ENCODE data around the gene PATE2.

Gene PATE2

DNA sequence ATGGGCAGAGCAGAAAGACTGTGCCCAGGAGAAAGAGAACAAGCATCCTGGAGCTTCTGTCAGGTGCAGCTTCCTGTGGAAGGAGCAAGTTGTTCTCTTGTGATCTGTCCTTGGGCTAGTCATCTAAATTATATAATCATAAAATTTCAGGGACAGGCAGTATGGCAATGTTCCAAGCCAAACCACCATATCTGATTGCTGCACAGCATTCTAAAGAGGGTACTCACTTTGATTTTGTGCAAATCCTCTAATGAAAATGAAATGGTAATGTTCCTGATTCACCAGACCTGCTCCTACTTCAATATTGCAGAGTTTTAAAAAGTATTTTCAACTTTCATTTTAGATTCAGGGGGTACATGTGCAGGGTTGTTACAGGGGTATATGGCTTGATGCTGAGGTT lies at the start of gene PATE2:
PATE2 (minus strand) TSS at position 101 of the 400 bp plus-strand sequence; CDS start at position 46, 55 bp downstream.
- TF ChIP-seq SUZ12 (IDR thresholded peaks at IDR 0.05; ENCODE audit: extremely low read depth, insufficient read depth, insufficient read length) (no peak), YY1 (IDR thresholded peaks at IDR 0.05; ENCODE audit: insufficient read depth, insufficient read length) (no peak), ZNF274 (IDR thresholded peaks at IDR 0.05; ENCODE audit: low read depth, low read length) (no peak)
- Histone ChIP-seq H3K27me3 (ENCODE audit: insufficient read depth, insufficient read length) (no peaks in the 10 kb centered on the region), H3K4me1 (ENCODE audit: insufficient read depth, insufficient read length) (no peaks in the 10 kb centered on the region), H3K9ac (ENCODE audit: insufficient read length, low read depth) (no peak within 1 kb of the TSS), H3K9me3 (ENCODE audit: insufficient read depth, low read length) (no peaks in the 10 kb centered on the region), H3K36me3 (ENCODE audit: insufficient read depth, insufficient read length, low read length) (no peaks in the 10 kb centered on the region), H3K4me3 (ENCODE audit: insufficient read length, low read depth) (no peak within 1 kb of the TSS)
- DNase-seq (ENCODE audit: low read depth, low spot score), result no peak

DNA sequence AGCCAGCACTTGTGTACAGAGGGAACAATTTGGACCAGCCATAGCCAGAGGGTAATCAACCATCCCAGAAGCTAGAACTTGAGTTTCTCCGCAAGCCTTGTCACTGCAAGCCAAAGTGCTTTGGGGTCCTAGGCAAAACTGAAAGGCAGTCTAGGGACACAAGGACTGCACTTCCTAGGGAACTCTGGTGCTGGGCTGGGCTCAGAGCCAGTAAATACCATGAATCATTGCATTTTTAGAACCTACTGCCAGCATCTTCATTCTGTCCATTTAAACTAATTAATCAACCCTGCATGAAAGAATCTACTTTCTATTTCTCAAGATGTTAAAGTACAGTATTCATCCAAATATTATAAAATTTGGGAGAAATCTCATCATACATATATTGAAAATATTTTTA lies 29.3 kb upstream of the PATE2 start:
- H3K4me1 ChIP-seq (ENCODE audit: insufficient read depth, insufficient read length), result no peaks in the 10 kb centered on the region
- peaks cover 5% of the 10 kb centered on the region; the same call in 1 of the 2 replicates for H3K9me3 ChIP-seq (ENCODE audit: insufficient read depth, low read length)
- H3K9ac ChIP-seq (ENCODE audit: insufficient read length, low read depth), result no peak overlapping the region
- TF ChIP-seq YY1 (IDR thresholded peaks at IDR 0.05; ENCODE audit: insufficient read depth, insufficient read length) (no peak), SUZ12 (IDR thresholded peaks at IDR 0.05; ENCODE audit: extremely low read depth, insufficient read depth, insufficient read length) (no peak), ZNF274 (IDR thresholded peaks at IDR 0.05; ENCODE audit: low read depth, low read length) (no peak)
- no peak for DNase-seq (ENCODE audit: low read depth, low spot score)
- H3K27me3 ChIP-seq (ENCODE audit: insufficient read depth, insufficient read length), result no peaks in the 10 kb centered on the region
- H3K36me3 ChIP-seq (ENCODE audit: insufficient read depth, insufficient read length, low read length), result no peaks in the 10 kb centered on the region
- H3K4me3 ChIP-seq (ENCODE audit: insufficient read length, low read depth), result no peak overlapping the region

DNA sequence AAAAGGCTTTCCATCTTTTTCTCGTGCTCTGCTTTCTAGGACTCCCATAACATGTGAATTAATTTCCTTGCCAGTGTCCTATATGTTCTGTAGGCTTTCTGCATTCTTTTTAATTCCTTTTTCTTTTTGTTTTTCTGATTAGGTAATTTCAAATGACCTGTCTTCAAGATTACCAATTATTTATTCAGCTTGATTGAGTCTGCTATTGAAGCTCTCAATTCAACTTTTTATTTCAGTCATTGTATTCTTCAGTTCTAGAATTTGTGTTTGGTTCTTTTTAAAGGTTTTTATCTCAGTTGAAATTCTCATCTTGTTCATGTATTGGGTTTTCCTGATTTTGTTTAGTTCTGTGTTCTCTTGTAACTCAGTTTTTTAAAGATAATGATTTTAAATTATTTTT lies 23.8 kb upstream of the PATE2 start:
- H3K36me3 ChIP-seq (ENCODE audit: insufficient read depth, insufficient read length, low read length), result no peaks in the 10 kb centered on the region
- peaks cover 38% of the 10 kb centered on the region for H3K9me3 ChIP-seq (ENCODE audit: insufficient read depth, low read length)
- no peak overlapping the region for H3K4me3 ChIP-seq (ENCODE audit: insufficient read length, low read depth)
- TF ChIP-seq ZNF274 (IDR thresholded peaks at IDR 0.05; ENCODE audit: low read depth, low read length) (no peak), YY1 (IDR thresholded peaks at IDR 0.05; ENCODE audit: insufficient read depth, insufficient read length) (no peak), SUZ12 (IDR thresholded peaks at IDR 0.05; ENCODE audit: extremely low read depth, insufficient read depth, insufficient read length) (no peak)
- no peak for DNase-seq (ENCODE audit: low read depth, low spot score)
- H3K27me3 ChIP-seq (ENCODE audit: insufficient read depth, insufficient read length), result no peaks in the 10 kb centered on the region
- H3K9ac ChIP-seq (ENCODE audit: insufficient read length, low read depth), result no peak overlapping the region
- no peaks in the 10 kb centered on the region for H3K4me1 ChIP-seq (ENCODE audit: insufficient read depth, insufficient read length)

DNA sequence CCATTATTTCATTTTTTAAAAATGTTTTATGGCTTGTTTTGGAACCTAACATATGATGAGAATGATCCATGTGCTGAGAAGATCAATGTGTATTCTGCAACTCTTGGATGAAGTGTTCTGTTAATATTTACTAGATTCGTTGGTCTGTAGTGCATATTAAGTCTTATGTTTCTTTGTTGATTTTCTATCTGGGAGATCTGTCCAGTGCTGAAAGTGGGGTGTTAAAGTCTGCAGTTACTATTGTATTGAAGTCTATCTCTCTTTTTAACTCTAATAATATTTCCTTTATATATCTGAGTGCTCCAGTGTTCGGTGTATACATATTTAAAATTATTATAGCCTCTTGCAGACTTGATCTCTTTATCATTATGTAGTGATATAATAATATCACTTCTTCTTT lies 21.2 kb upstream of the PATE2 start:
- Histone ChIP-seq H3K4me1 (ENCODE audit: insufficient read depth, insufficient read length) (no peaks in the 10 kb centered on the region), H3K9ac (ENCODE audit: insufficient read length, low read depth) (no peak overlapping the region)
- TF ChIP-seq YY1 (IDR thresholded peaks at IDR 0.05; ENCODE audit: insufficient read depth, insufficient read length) (no peak), ZNF274 (IDR thresholded peaks at IDR 0.05; ENCODE audit: low read depth, low read length) (no peak), SUZ12 (IDR thresholded peaks at IDR 0.05; ENCODE audit: extremely low read depth, insufficient read depth, insufficient read length) (no peak)

DNA sequence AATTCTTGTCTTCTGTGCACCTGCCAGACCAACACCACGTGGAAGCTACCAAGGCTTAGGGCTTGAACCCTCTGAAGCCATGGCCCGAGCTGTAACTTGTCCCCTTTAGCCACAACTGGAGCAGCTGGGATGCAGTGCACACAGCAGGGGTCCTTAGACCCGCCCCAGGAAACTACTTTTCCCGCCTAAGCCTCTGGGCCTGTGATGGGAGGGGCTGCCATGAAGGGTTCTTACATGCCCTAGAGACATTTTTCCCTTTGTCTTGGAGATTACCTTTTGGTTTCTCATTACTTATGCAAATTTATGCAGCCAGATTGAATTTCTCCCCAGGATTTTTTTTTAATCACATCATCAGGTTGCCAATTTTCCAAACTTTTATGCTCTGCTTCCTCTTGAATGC lies 19.0 kb upstream of the PATE2 start:
- no peak overlapping the region for H3K9ac ChIP-seq (ENCODE audit: insufficient read length, low read depth)
- no peak for TF ChIP-seq YY1 (IDR thresholded peaks at IDR 0.05; ENCODE audit: insufficient read depth, insufficient read length)
- no peak for TF ChIP-seq ZNF274 (IDR thresholded peaks at IDR 0.05; ENCODE audit: low read depth, low read length)
- TF ChIP-seq SUZ12 (IDR thresholded peaks at IDR 0.05; ENCODE audit: extremely low read depth, insufficient read depth, insufficient read length), result no peak
- H3K4me1 ChIP-seq (ENCODE audit: insufficient read depth, insufficient read length), result no peaks in the 10 kb centered on the region
- no peaks in the 10 kb centered on the region for H3K36me3 ChIP-seq (ENCODE audit: insufficient read depth, insufficient read length, low read length)
- peak; percentile 44 for DNase-seq (ENCODE audit: low read depth, low spot score)
- no peaks in the 10 kb centered on the region for H3K27me3 ChIP-seq (ENCODE audit: insufficient read depth, insufficient read length)
- no peak overlapping the region for H3K4me3 ChIP-seq (ENCODE audit: insufficient read length, low read depth)
- peaks cover 47% of the 10 kb centered on the region for H3K9me3 ChIP-seq (ENCODE audit: insufficient read depth, low read length)

More for the DNA sequence above, 21.2 kb upstream of the PATE2 start:
- peaks cover 49% of the 10 kb centered on the region for H3K9me3 ChIP-seq (ENCODE audit: insufficient read depth, low read length)
- no peak for DNase-seq (ENCODE audit: low read depth, low spot score)
- no peaks in the 10 kb centered on the region for H3K36me3 ChIP-seq (ENCODE audit: insufficient read depth, insufficient read length, low read length)
- H3K27me3 ChIP-seq (ENCODE audit: insufficient read depth, insufficient read length), result no peaks in the 10 kb centered on the region
- H3K4me3 ChIP-seq (ENCODE audit: insufficient read length, low read depth), result no peak overlapping the region

DNA sequence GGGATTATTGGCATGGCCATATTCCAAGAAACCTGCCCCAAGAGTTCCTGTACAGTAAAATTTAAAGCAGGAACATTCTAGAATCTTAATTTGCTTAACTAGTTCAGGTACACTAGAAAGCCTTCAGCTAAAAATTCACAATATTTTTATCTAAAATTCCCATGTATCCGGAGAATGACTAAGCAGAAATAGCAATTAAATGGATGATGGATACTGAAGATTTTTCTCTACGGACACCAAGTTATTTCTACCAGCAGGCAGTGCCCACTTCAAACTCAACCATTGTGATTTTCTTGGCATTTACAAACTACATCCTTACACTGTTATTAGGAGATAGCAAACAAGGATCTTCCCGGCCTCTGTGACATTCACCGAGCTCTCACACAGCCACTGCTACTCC lies 12.2 kb upstream of the PATE2 start:
- no peaks in the 10 kb centered on the region for H3K27me3 ChIP-seq (ENCODE audit: insufficient read depth, insufficient read length)
- no peaks in the 10 kb centered on the region for H3K36me3 ChIP-seq (ENCODE audit: insufficient read depth, insufficient read length, low read length)
- H3K9ac ChIP-seq (ENCODE audit: insufficient read length, low read depth), result no peak overlapping the region
- H3K4me3 ChIP-seq (ENCODE audit: insufficient read length, low read depth), result no peak overlapping the region
- H3K4me1 ChIP-seq (ENCODE audit: insufficient read depth, insufficient read length), result no peaks in the 10 kb centered on the region
- no peak for TF ChIP-seq SUZ12 (IDR thresholded peaks at IDR 0.05; ENCODE audit: extremely low read depth, insufficient read depth, insufficient read length)
- TF ChIP-seq YY1 (IDR thresholded peaks at IDR 0.05; ENCODE audit: insufficient read depth, insufficient read length), result no peak
- TF ChIP-seq ZNF274 (IDR thresholded peaks at IDR 0.05; ENCODE audit: low read depth, low read length), result no peak
- peaks cover 12% of the 10 kb centered on the region; the same call in 1 of the 2 replicates for H3K9me3 ChIP-seq (ENCODE audit: insufficient read depth, low read length)
- no peak for DNase-seq (ENCODE audit: low read depth, low spot score)

DNA sequence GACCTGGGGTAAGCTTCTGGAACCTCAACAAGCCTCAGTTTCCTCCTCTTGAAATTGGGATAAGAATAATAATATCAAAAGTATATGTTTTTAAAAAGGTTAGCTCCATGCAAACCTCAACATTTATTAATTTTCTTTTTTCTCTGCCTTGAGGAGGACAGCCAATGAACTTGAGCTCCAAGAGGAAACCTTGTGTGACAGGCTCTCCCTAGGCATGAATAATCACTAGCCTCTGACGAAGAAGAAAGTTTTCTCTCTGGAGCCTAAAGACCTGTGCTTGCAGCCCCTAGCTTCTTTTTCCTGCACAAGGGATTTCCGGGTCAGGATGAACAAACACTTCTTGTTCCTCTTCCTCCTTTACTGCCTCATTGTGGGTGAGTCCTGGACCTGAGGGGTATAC lies 9.2 kb upstream of the PATE2 start, which contains the start of gene PATE3:
PATE3 (plus strand) TSS at position 301 of the 400 bp plus-strand sequence; CDS start at position 326, 25 bp downstream.
- Histone ChIP-seq H3K4me3 (ENCODE audit: insufficient read length, low read depth) (no peak within 1 kb of the TSS), H3K9ac (ENCODE audit: insufficient read length, low read depth) (no peak within 1 kb of the TSS), H3K27me3 (ENCODE audit: insufficient read depth, insufficient read length) (no peaks in the 10 kb centered on the region), H3K9me3 (ENCODE audit: insufficient read depth, low read length) (no peaks in the 10 kb centered on the region), H3K36me3 (ENCODE audit: insufficient read depth, insufficient read length, low read length) (no peaks in the 10 kb centered on the region), H3K4me1 (ENCODE audit: insufficient read depth, insufficient read length) (no peaks in the 10 kb centered on the region)
- TF ChIP-seq ZNF274 (IDR thresholded peaks at IDR 0.05; ENCODE audit: low read depth, low read length) (no peak), YY1 (IDR thresholded peaks at IDR 0.05; ENCODE audit: insufficient read depth, insufficient read length) (no peak), SUZ12 (IDR thresholded peaks at IDR 0.05; ENCODE audit: extremely low read depth, insufficient read depth, insufficient read length) (no peak)
- DNase-seq (ENCODE audit: low read depth, low spot score), result no peak
